Type B pancreatic cell (in vitro differentiated cells): Measurements from ENCODE around the gene SLC8A3. TPM values are rescaled to one million over a fixed set of nuclear protein-coding genes. Genes with fewer than 3 reads are reported as not detected.

Experiments used
- DNase-seq: peaks from one replicate; pipeline ENCODE4 v3.0.0; 2021; ENCODE audit warnings: mixed read lengths; ENCODE audit not compliant: unreplicated experiment; ENCODE audit errors: extremely low spot score
- H3K27ac Mint-ChIP-seq: 2 replicates; pipeline ENCODE4 v1.8.0; 2021; ENCODE audit warnings: mild to moderate bottlenecking, mixed read lengths
- H3K27me3 Mint-ChIP-seq: 2 replicates; pipeline ENCODE4 v1.8.0; 2021; ENCODE audit warnings: mixed read lengths
- H3K36me3 Mint-ChIP-seq: 2 replicates; pipeline ENCODE4 v1.8.0; 2021; ENCODE audit warnings: mixed read lengths
- H3K4me1 Mint-ChIP-seq: one replicate; pipeline ENCODE4 v1.8.0; 2021; ENCODE audit warnings: mixed read lengths; ENCODE audit not compliant: unreplicated experiment
- H3K4me3 Mint-ChIP-seq: 2 replicates; pipeline ENCODE4 v1.8.0; 2021; ENCODE audit warnings: mild to moderate bottlenecking, mixed read lengths
- H3K9me3 Mint-ChIP-seq: 2 replicates; pipeline ENCODE4 v1.8.0; 2021; ENCODE audit warnings: mixed read lengths
- CTCF ChIP-seq: fragments of 200-600 bp; sonication (generic); conservative IDR thresholded peaks from 2 replicates; pipeline ENCODE4 v1.5.0; 2021; ENCODE audit warnings: antibody characterized with exemption, mild to moderate bottlenecking
- total RNA-seq: library from RNA; stranded (reverse); gene quantifications from 2 replicates; pipeline ENCODE4 v1.2.1, GENCODE V29; 2021; ENCODE audit warnings: low replicate concordance

SLC8A3 gene
- total RNA-seq, 1 donor from 2014 or later: 7.8 TPM

- Mint-ChIP-seq H3K9me3 (no peaks in the 10 kb centered on the region), H3K4me1 (peaks cover 43% of the 10 kb centered on the region), H3K36me3 (no peaks in the 10 kb centered on the region), H3K27me3 (no peaks in the 10 kb centered on the region), H3K4me3 (no peak overlapping the region), H3K27ac (peak overlapping the region; percentile 50)
- DNase-seq: no peak
- TF ChIP-seq CTCF: no peak
These were observed 183.4 kb downstream of the SLC8A3 start for GRCh38 chr14:70005281-70005805.

GRCh38 chr14:70004791-70005190, 184.0 kb downstream of the SLC8A3 start:
- peaks cover 43% of the 10 kb centered on the region for H3K4me1 Mint-ChIP-seq

GRCh38 chr14:70002589-70003346, 186.0 kb downstream of the SLC8A3 start:
- H3K4me1 Mint-ChIP-seq: peaks cover 37% of the 10 kb centered on the region

More at GRCh38 chr14:70004791-70005190, 184.0 kb downstream of the SLC8A3 start:
- Mint-ChIP-seq H3K36me3 (no peaks in the 10 kb centered on the region), H3K4me3 (no peak overlapping the region), H3K27me3 (no peaks in the 10 kb centered on the region), H3K27ac (no peak overlapping the region), H3K9me3 (no peaks in the 10 kb centered on the region)
- no peak for DNase-seq
- TF ChIP-seq CTCF: no peak

GRCh38 chr14:70000601-70001000, 188.2 kb downstream of the SLC8A3 start:
- no peak overlapping the region for H3K27ac Mint-ChIP-seq
- no peaks in the 10 kb centered on the region for H3K36me3 Mint-ChIP-seq
- H3K9me3 Mint-ChIP-seq: no peaks in the 10 kb centered on the region
- no peak overlapping the region for H3K4me3 Mint-ChIP-seq
- no peak for DNase-seq
- H3K4me1 Mint-ChIP-seq: peaks cover 28% of the 10 kb centered on the region
- no peak for TF ChIP-seq CTCF
- no peaks in the 10 kb centered on the region for H3K27me3 Mint-ChIP-seq

More at GRCh38 chr14:70002589-70003346, 186.0 kb downstream of the SLC8A3 start:
- Mint-ChIP-seq H3K27ac (no peak overlapping the region), H3K36me3 (no peaks in the 10 kb centered on the region), H3K9me3 (no peaks in the 10 kb centered on the region), H3K27me3 (no peaks in the 10 kb centered on the region), H3K4me3 (no peak overlapping the region)
- no peak for TF ChIP-seq CTCF
- no peak for DNase-seq

- no peaks in the 10 kb centered on the region for H3K27me3 Mint-ChIP-seq
- no peaks in the 10 kb centered on the region for H3K9me3 Mint-ChIP-seq
- peak overlapping the region; percentile 74 for H3K27ac Mint-ChIP-seq
- H3K36me3 Mint-ChIP-seq: no peaks in the 10 kb centered on the region
- DNase-seq: no peak
- no peak for TF ChIP-seq CTCF
- H3K4me3 Mint-ChIP-seq: peak overlapping the region; percentile 12
- peaks cover 18% of the 10 kb centered on the region for H3K4me1 Mint-ChIP-seq
These were observed 189.5 kb downstream of the SLC8A3 start for GRCh38 chr14:69999261-69999674.
